Lower lobe of right lung (tissue), 2 donors: ENCODE results near the gene IRF3. TPM values are rescaled to one million over a fixed set of nuclear protein-coding genes. Genes with fewer than 3 reads are reported as not detected.

Experiments used
- ATAC-seq, 2 donors: fragments of 200-7000 bp; cut with Tn5 transposase; one replicate each; pipeline ENCODE4 v1.9.1; 2020 to 2022; ENCODE audit warnings: mild to moderate bottlenecking in 2 of 2, moderate library complexity in 2 of 2
- DNase-seq: peaks from one replicate; pipeline ENCODE4 v3.0.0-alpha.2; 2020
- H3K27ac ChIP-seq: fragments of 200-600 bp; one replicate; pipeline ENCODE4 v1.8.0; 2022
- H3K27me3 ChIP-seq: fragments of 200-600 bp; one replicate; pipeline ENCODE4 v1.8.0; 2022; ENCODE audit warnings: low read depth
- H3K36me3 ChIP-seq: fragments of 200-600 bp; one replicate; pipeline ENCODE4 v1.8.0; 2022; ENCODE audit warnings: mild to moderate bottlenecking
- H3K4me1 ChIP-seq: fragments of 200-600 bp; one replicate; pipeline ENCODE4 v1.8.0; 2022
- H3K4me3 ChIP-seq: fragments of 200-600 bp; one replicate; pipeline ENCODE4 v1.8.0; 2022; ENCODE audit warnings: mild to moderate bottlenecking
- H3K9me3 ChIP-seq: fragments of 200-600 bp; one replicate; pipeline ENCODE4 v1.8.0; 2022
- intact Hi-C: fragments of 100-400 bp; cut with DNase I; formaldehyde crosslinking; loops from one replicate; pipeline ENCODE4 v1.11.0; 2022
- total RNA-seq: library from RNA; stranded (reverse); fragmentation: NEBNext Ultra II Directional; extraction: Animal tissue kit (Norgen Biotek cat#: 25700); gene quantifications from one replicate; pipeline ENCODE4 v1.2.1, GENCODE V29; 2021
- TF ChIP-seq, protein P1 (sequence below): fragments of 200-600 bp; IDR thresholded peaks from one replicate; pipeline ENCODE4 v1.8.0; 2022; ENCODE audit warnings: antibody characterized with exemption, mild to moderate bottlenecking
- donor health status: DM: no; HTN: yes; CAD: no; lungs with severe emphysema.

Gene IRF3
- total RNA-seq, 1 donor from 2014 or later, result 99.8 TPM

- H3K4me3 ChIP-seq, result no peak overlapping the region
- H3K36me3 ChIP-seq, result no peaks in the 10 kb centered on the region
- DNase-seq, result no peak
- H3K9me3 ChIP-seq, result no peaks in the 10 kb centered on the region
- intact Hi-C loops, result no loop called here
- TF ChIP-seq, protein P1, sequence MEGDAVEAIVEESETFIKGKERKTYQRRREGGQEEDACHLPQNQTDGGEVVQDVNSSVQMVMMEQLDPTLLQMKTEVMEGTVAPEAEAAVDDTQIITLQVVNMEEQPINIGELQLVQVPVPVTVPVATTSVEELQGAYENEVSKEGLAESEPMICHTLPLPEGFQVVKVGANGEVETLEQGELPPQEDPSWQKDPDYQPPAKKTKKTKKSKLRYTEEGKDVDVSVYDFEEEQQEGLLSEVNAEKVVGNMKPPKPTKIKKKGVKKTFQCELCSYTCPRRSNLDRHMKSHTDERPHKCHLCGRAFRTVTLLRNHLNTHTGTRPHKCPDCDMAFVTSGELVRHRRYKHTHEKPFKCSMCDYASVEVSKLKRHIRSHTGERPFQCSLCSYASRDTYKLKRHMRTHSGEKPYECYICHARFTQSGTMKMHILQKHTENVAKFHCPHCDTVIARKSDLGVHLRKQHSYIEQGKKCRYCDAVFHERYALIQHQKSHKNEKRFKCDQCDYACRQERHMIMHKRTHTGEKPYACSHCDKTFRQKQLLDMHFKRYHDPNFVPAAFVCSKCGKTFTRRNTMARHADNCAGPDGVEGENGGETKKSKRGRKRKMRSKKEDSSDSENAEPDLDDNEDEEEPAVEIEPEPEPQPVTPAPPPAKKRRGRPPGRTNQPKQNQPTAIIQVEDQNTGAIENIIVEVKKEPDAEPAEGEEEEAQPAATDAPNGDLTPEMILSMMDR, result no peak
- H3K4me1 ChIP-seq, result no peaks in the 10 kb centered on the region
- H3K27ac ChIP-seq, result no peak overlapping the region
- ATAC-seq, result no peak
- H3K27me3 ChIP-seq, result peaks cover 5% of the 10 kb centered on the region
These were observed 39.4 kb upstream of the IRF3 start for GRCh38 chr19:49704888-49705642.

GRCh38 chr19:49701271-49701786 is 35.7 kb upstream of the IRF3 start:
- no peaks in the 10 kb centered on the region for H3K4me1 ChIP-seq
- peak in 1 of 2 donors; percentile 24 for ATAC-seq
- peaks cover 9% of the 10 kb centered on the region for H3K27me3 ChIP-seq
- TF ChIP-seq, protein P1, result no peak
- DNase-seq, result no peak
- no peaks in the 10 kb centered on the region for H3K36me3 ChIP-seq
- no peak overlapping the region for H3K4me3 ChIP-seq
- no peaks in the 10 kb centered on the region for H3K9me3 ChIP-seq
- intact Hi-C loops, result no loop called here
- no peak overlapping the region for H3K27ac ChIP-seq

DNA sequence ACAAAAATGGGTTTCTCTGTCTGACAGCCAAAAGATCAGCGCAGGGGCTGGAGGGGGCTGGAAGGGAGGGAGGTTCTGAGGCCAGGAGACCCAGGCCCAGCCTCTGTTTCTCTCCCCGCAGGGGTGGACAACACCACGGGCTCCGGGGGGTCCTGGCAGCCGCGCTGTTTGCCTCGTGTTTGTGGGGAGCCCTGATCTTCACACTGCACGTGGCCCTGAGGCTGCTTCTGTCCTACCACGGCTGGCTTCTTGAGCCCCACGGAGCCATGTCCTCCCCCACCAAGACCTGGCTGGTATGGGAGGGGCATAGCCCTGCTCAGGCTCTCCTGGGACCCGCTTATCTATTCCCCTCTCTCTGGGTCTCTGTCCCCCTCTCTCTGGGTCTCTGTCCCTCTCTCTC is 34.9 kb upstream of the IRF3 start:
- TF ChIP-seq, protein P1, result no peak

GRCh38 chr19:49699364-49699763 is 33.7 kb upstream of the IRF3 start:
- H3K27me3 ChIP-seq, result peaks cover 9% of the 10 kb centered on the region
- DNase-seq, result no peak
- no peaks in the 10 kb centered on the region for H3K36me3 ChIP-seq
- intact Hi-C loops, result no loop called here
- H3K4me3 ChIP-seq, result no peak overlapping the region
- TF ChIP-seq, protein P1, result no peak
- H3K4me1 ChIP-seq, result no peaks in the 10 kb centered on the region
- no peaks in the 10 kb centered on the region for H3K9me3 ChIP-seq
- no peak for ATAC-seq
- no peak overlapping the region for H3K27ac ChIP-seq

More for the DNA sequence above, 34.9 kb upstream of the IRF3 start:
- H3K4me3 ChIP-seq, result no peak overlapping the region
- no peaks in the 10 kb centered on the region for H3K4me1 ChIP-seq
- intact Hi-C loops, result no loop called here
- no peaks in the 10 kb centered on the region for H3K36me3 ChIP-seq
- DNase-seq, result no peak
- peaks cover 9% of the 10 kb centered on the region for H3K27me3 ChIP-seq
- ATAC-seq, result peak in 1 of 2 donors; percentile 9
- no peaks in the 10 kb centered on the region for H3K9me3 ChIP-seq
- no peak overlapping the region for H3K27ac ChIP-seq

DNA sequence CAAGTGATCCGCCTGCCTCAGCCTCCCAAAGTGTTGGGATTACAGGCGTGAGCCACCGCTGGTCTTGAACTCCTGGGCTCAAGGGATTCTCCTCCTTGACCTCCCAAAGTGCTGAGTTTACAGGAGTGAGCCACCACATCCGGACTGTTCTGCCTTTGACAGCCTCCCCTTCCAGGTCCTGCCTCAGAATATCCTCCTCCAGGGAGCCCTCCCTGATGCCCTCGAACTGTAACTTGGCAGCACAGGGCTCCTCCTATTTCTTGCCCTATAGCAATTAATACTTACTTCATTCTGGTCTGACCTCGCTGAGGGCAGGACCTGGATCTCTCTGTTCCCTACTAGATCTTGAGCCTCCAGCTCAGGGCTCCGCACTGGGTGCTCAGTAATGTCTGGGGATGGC is 31.2 kb upstream of the IRF3 start:
- intact Hi-C loops, result no loop called here
- DNase-seq, result no peak
- no peaks in the 10 kb centered on the region for H3K9me3 ChIP-seq
- H3K27ac ChIP-seq, result no peak overlapping the region
- peaks cover 9% of the 10 kb centered on the region for H3K27me3 ChIP-seq
- no peak for ATAC-seq
- no peak overlapping the region for H3K4me3 ChIP-seq
- H3K4me1 ChIP-seq, result no peaks in the 10 kb centered on the region
- TF ChIP-seq, protein P1, result no peak
- H3K36me3 ChIP-seq, result no peaks in the 10 kb centered on the region
